GM18499 (cell line): Measurements from ENCODE around the gene VAC14.
"Not testable (repeated sequence)": the region's sequence is repeated elsewhere in the genome, so short reads cannot be mapped to it uniquely, and the experiment has no call there.

Experiments used
- ATAC-seq: cut with Tn5 transposase; IDR thresholded peaks from one replicate; pipeline ENCODE4 v1.9.1; 2021; ENCODE audit warnings: moderate number of reproducible peaks; ENCODE audit not compliant: insufficient read depth, unreplicated experiment

Gene VAC14

DNA sequence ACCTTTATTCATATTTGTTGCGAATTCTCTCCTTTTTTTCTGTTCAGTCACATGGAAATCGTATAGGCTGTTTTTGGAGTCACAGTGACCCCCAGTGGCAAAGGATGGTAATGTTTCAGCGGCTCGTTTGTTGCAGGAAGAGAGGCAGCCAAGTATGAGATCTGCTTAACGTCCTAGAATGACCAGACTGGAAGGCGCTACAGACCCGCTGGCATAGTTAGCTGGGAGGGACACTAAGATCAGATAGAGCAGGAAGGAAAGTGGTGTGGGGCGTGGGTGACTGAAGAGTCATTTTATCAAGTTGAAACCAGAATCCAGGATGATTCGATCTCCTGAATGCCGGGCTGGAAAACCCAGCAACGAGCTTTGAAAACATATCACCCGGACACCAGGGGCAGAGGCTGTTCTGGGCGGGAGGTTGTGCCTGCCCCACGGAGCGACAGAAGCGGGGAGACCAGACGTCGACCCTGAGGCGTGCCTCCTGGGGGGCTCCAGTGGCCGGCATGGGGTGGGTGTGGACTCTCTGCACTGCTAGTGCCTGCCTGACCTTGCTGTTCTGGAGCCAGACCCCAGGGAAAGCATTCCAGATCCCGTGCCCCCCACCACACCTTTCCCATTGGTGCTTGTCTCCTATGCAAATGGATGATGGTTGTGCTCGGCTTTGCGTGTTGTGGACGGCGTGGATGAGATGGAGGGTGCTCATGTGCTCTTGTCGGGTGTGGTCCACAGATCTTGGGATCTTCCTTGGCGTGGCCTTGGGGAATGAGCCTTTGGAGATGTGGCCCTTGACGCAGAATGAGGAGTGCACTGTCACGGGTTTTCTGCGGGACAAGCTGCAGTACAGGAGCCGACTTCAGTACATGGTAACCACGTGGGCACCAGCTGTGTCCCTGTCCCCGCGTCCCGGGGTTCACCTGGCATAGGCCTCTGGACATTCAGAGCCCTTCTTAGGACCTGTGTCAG, 146.9 kb downstream of the VAC14 start:
- no peak for ATAC-seq

GRCh38 chr16:70653406-70653805, 147.6 kb downstream of the VAC14 start:
- ATAC-seq, result no peak

GRCh38 chr16:70652322-70652721, 148.6 kb downstream of the VAC14 start:
- no peak for ATAC-seq

GRCh38 chr16:70651524-70651923, 149.4 kb downstream of the VAC14 start:
- no peak for ATAC-seq

- ATAC-seq, result no peak
Observed at GRCh38 chr16:70650216-70650615, 150.7 kb downstream of the VAC14 start.

GRCh38 chr16:70649300-70649699, 151.7 kb downstream of the VAC14 start:
- ATAC-seq, result no peak

DNA sequence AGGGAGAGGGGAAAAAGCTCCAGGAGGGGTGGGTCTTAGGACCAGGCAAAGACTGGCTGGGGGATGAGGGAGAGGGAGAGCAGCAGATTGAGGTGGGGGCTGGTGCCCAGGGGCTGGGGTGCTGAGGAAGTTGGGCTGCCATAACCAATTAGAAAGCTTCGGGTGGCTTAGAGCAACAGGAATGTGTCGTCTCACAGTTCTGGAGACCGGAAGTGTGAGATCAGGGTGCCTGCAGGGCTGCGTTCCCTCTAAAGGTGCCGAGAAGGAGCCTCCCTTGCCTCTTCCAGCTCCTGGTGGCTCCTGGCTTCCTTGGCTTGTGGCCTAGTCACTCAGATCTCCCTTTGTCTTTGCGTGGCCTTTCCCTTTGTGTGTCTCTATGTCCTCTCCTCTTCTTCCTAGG, 152.4 kb downstream of the VAC14 start:
- no peak for ATAC-seq

DNA sequence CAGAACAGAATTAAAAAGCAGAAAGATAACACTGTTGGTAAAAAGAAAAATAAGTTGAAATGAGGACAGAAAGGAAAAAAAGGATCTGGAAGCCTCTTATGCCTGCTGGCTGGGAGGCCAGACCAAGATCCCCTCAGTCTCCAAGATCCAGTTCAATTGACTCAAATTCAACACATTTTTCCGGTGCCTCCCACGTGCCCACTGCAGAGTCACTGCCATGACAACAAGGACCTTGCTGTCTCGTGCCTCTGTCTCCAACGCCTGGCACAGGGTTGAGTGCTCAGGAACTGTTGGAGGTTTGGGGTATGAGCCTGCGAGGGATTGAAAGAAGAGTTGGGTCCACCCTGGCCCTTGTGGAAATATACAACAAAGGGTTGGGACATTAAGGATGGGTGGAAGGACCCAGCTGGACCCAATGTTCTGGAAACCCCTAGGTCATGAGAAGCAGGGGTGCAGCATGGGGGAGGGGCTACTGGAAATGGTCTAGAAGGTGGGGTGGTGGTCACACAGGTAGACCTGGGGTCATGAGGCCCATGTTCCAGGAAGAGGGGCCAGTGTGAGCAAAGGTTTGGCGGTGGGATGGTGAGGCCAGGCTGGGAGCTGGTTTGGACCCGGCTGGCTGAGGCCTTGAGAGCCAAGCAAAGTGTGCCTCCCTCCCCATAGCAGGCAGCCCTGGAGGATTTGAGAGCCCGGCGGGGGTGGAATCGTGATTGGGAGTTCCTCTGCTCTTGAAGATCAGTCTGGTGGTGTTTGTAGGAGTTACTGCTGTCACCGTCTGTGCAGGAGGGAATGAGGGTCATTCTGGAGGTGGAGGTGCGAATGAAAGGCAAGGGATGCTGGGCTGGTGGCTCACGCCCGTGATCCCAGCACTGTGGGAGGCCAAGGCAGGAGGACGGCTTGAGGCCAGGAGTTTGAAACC, 153.3 kb downstream of the VAC14 start:
- no peak for ATAC-seq

DNA sequence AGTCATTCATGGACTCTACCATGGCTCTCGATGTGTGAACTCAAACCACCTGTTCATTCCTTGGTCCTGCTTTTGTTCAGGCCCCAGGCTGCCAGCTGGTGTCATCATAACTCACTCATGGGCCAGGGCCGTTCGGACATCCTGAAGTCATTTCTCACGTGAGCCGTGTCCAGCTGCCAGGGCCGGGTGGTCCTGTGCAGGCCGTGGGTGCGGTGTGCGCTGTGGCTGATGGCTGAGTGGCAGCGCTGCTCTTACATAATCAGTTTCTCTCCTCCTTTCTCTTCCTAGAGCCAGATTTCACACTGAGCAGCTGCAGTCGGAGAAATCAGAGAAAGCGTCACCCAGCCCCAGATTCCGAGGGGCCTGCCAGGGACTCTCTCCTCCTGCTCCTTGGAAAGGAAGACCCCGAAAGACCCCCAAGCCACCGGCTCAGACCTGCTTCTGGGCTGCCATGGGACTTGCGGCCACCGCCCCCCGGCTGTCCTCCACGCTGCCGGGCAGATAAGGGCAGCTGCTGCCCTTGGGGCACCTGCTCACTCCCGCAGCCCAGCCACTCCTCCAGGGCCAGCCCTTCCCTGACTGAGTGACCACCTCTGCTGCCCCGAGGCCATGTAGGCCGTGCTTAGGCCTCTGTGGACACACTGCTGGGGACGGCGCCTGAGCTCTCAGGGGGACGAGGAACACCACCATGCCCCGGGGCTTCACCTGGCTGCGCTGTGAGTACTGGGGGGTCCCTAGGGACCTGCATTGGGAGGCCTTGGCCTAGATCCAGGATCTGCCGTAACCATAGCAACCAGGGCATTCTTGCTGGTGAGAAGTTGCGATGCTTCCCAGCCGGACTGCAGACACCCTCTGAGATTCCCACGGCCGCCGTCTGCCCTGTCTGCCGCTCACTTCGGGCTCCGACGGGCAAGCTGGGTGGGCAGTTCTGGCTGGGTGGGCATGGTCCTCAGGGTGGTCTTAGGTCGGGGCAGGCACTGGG, 154.4 kb downstream of the VAC14 start, which contains the start of gene IL34:
IL34 (plus strand) TSS at position 300 of the 982 bp plus-strand sequence; CDS start at position 689, 389 bp downstream.
- no peak for ATAC-seq

DNA sequence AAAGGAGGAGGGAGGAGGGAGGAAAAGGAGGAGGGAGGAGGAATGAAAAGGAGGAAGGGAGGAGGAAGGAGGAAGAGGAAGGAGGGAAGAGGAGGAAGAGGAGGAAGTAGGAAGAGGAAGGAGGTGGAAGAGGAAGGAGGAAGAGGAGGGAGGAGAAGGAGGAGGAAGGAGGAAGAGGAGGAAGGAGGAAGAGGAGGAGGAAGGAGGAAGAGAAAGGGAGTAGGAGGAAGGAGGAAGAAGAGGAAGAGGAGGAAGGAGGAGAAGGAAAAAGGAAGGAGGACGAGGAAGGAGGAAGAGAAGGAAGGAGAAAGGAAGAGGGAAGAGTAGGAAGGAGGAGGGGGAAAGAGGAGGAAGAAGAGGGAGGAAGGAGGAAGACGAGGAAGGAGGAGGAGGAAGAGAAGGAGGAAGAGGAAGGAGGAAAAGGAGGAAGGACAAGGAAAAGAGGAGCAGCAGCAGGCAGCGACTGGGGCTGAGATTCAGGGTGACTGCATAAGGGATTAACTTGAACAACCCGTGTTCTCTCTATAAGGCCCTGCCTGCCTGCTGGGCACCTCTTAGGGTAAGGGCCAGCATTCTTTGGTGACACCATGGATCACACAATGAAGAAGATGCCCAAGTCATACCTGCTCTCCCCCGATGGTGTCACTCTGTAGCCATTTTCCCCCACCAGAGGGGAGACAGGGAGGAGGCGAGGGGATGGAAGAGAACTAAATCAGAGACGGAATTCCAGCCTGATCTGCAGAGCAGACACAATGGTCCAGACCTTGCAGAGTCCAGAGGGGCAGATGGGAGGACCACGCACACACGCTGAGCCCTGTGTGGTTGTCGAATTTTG, 156.0 kb downstream of the VAC14 start:
- ATAC-seq, result no peak

DNA sequence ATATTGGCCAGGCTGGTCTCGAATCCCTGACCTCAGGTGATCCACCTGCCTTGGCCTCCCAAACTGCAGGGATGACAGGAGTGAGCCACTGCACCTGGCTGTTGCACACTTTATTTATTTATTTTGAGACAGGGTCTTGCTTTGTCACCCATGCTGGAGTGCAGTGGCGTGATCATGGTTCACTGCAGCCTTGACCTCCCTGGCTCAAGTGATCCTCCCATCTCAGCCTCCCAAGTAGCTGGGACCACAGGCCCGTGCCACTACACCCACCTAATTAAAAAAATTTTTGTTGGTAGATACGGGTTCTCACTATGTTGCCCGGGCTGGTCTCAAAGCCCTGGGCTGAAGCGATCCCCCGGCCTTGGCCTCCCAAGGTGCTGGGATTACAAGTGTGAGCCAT, 157.7 kb downstream of the VAC14 start:
- ATAC-seq, result not testable (repeated sequence)

DNA sequence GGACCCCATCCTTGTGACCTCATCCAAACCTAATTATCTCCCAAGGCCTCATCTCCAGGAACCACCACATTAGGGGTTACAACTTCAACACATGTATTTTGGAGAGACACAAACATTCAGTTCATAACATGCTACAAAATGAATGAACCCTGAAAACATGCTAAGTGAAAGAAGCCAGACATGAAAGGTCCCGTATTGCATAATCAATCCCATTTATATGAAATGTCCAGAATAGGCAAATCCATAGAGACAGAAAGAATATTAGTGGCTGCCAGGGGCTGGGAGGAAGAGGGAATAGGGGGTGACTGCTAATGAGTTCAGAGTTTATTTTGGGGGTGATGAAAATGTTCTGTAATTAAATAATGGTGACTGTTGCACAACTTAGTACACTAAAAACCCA, 158.3 kb downstream of the VAC14 start:
- ATAC-seq, result no peak

DNA sequence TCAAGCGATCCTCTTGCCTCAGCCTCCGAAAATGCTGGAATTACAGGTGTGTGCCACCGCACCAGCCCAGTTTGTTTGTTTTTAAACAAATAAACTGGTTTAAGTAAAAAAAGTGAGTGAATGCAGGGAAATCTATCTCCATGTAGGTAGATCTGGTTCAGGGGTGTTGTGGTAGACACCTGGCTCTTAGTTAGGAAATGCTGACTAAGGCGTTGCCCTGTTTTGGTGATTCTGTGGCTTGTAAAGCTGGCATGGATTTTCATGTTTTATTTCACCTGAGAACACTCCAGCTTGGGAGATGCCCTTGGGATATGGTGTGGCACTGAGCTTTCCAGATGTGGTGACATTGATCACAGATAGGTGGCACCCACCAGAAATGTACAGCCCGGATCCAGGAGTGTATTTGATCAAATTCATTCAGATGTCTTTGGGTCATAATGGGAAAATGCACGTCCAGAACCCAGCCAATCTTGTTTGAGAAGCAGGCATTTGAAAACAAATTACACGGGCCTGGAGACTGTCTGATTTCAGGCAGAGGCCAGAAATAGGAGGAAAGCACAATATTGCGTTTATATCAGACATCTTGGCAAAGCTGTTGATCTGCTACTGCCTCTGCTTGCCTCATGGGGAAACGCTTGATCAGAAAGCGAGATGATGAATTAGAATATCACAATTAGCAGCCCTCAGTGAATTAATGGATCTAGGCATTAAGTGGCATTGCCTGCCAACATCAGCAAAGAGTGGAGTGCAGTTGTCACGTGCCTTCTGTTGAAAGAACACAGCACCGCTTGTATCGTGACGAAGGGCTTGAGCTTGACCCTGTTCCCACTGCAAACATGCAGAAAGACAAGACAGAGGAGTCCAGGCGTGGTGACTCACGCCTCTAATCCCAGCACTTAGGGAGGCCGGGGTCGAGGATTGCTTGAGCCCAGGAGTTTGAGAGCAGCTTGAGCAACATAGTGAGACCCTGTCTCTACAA, 161.9 kb downstream of the VAC14 start:
- no peak for ATAC-seq
